HG03571 (cell line): Measurements from ENCODE around the gene PALD1.

Experiments used
- ATAC-seq: cut with Tn5 transposase; IDR thresholded peaks from one replicate; pipeline ENCODE4 v1.9.1; 2021; ENCODE audit not compliant: unreplicated experiment

Gene PALD1

GRCh38 chr10:70535001-70535400 is 56.4 kb downstream of the PALD1 start:
- ATAC-seq, result no peak

DNA sequence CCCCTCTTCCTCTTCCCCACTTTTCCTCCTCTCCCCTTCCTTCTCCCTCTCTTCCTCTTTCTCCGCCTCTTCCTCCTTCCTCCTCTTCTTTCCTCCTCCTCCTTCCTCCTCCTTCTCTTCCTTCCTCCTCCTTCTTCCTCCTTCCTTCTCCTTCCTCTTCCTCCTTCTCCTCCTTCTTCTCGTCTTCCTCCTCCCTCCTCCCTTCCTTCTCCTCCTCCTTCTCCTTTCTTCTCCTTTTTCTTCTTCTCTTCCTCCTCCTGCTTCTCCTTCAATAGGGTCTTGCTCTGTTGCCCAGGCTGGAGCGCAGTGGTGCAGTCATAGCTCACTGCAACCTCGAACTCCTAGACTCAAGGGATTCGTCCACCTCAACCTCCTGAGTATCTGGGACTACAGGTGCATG is 56.9 kb downstream of the PALD1 start:
- no peak for ATAC-seq

DNA sequence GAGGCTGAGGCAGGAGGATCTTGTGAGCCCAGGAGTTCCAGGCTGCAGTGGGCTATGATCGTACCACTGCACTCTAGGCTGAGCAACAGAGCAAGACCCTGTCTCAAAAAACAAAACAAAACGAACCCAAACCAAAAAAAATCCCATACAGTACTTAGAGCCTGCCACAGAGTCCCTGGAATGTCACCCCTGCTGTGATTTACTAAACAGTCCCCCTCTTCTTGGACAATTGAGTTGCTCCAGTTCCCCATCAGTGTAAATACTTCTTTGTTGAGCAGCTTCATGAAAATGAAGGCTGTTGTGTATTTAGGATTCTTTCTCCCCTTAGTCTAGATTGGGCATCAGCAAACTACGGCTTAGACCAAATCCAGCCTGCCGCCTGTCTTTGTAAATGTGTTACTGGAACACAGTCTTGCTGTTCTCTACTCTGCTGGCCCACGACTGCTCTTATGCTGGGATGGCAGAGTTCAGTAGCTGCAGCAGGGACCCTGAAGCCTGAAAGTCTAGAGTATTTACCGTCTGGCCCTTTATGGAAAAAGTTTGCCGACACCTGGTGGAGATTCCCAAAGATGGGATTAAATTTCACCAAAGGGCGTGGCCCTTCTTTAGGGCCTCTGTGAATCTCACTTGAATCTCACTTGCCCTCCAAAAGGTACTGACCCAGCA is 57.8 kb downstream of the PALD1 start:
- ATAC-seq, result no peak

GRCh38 chr10:70537398-70538194 is 59.0 kb downstream of the PALD1 start:
- no peak for ATAC-seq

- no peak for ATAC-seq
Measured at GRCh38 chr10:70538195-70538520, 59.6 kb downstream of the PALD1 start.

DNA sequence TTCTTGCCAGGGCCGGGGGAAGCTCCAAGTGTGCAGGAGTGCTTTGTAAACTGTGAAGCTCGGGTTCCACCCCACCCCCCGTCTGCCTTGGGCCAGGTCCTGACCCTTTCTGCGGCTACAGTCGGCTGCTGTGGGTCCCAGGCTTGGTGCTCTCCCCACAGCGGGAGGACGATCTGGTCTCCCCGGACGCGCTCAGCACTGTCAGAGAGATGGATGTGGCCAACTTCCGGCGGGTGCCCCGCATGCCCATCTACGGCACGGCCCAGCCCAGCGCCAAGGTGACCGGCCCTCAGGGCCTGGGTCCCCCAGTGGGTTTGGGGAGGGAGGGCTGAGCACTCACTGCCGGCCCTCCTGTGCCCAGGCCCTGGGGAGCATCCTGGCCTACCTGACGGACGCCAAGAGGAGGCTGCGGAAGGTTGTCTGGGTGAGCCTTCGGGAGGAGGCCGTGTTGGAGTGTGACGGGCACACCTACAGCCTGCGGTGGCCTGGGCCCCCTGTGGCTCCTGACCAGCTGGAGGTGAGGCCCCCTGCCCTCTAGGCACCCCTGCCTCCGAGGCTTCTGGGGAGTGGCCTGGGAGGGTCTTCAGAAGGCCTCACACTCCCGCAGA is 60.3 kb downstream of the PALD1 start:
- no peak for ATAC-seq

DNA sequence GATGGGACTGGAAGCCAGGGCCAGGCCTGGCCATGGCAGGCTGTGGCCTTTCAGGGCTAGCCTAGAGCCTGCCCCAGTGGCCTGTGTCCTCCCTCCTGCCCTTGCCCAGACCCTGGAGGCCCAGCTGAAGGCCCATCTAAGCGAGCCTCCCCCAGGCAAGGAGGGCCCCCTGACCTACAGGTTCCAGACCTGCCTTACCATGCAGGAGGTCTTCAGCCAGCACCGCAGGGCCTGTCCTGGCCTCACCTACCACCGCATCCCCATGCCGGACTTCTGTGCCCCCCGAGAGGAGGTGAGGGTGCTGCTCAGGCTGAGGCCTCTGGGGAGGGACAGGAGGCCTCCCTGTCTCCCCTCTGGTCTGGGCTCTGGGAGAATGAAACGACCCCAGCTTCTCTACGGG is 60.9 kb downstream of the PALD1 start:
- ATAC-seq, result no peak

DNA sequence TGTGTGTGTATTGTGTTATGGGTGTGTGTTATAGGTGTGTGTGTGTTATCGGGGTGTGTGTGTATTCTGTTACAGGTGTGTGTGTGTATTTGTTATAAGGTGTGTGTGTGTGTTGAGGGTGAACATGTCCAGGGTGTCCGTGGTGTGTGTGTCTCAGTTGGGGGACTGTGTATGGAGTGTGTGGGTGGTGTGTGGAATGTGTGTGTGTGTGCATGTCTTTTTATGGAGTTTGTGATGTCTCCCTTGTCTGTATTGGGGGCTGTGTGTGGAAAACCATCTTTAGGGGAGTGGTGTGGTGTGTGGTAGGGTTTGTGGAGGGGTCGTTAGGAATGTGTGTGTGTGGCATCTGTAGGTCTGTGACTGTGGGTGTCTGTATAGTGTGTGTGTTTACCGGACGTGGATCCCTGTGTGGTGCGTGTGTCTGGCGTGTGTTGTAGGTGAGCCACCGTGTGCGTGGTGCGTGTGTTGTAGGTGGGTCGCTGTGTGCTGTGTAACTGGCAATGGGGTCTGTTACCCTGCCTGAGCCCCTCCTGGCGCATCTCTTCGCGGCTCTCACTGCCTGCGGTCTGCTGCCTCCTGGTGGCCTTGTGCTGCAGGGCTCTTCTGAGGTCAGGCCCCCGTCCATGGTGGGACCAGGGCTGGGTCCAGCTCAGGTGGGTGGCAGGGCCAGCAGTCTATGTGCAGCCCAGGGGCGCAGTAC is 61.7 kb downstream of the PALD1 start:
- no peak for ATAC-seq

DNA sequence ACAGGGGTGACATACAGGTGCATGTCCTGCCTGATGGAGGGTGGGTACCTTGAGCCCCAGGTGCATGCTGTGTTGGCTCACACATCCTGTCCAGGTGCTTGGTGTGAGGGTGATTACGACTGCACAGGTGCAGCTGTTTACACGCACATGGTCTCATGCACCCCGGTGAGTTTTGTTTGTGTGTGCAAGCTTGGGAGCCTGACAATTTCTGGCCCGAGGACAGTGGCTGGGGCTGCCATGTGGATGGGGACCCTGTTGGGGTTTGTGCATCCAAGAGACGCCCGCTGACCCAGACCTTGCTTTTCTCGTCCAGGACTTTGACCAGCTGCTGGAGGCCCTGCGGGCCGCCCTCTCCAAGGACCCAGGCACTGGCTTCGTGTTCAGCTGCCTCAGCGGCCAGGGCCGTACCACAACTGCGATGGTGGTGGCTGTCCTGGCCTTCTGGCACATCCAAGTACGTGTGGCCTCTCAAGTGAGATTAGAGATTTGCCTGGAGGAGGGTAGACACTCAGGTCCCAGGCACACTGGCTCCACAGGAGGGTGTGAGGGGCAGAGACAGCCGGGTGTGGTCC is 62.3 kb downstream of the PALD1 start:
- ATAC-seq, result no peak

GRCh38 chr10:70541736-70542564 is 63.4 kb downstream of the PALD1 start:
- ATAC-seq, result no peak

DNA sequence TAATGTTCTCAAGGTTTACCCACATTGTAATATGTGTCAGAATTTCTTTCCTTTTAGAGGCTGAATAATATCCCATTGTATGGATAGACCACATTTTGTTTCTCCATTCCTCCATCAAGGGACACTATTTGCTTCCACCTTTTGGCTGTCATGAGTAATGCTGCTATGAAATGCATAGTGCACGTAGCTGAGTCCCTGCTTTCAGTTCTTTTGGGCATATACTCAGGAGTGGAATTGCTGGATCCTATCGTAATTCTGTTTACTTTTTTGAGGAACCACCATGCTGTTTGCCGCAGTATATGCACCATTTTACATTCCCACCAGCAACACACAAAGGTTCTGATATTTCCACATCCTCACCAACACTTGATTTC is 64.0 kb downstream of the PALD1 start:
- ATAC-seq, result no peak

DNA sequence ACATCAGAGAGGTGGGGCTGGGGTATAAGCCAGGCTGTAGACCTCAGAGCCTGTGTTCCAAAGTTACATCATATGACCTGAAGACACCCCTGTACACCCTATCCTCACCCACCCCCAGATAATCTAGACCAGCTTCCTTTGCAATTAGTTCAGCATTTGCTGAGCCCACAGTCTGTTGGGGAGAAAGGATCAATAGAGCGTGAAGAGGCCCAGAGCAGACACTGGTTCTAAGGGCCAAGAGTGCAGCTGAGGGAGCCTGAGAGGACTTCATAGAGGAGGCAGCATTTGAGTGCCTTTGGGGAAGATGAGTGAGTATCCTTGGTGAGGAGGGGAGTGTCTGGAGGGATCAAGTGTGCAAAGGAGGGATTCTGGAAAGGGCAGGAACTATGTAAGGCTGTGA is 65.3 kb downstream of the PALD1 start:
- no peak for ATAC-seq

DNA sequence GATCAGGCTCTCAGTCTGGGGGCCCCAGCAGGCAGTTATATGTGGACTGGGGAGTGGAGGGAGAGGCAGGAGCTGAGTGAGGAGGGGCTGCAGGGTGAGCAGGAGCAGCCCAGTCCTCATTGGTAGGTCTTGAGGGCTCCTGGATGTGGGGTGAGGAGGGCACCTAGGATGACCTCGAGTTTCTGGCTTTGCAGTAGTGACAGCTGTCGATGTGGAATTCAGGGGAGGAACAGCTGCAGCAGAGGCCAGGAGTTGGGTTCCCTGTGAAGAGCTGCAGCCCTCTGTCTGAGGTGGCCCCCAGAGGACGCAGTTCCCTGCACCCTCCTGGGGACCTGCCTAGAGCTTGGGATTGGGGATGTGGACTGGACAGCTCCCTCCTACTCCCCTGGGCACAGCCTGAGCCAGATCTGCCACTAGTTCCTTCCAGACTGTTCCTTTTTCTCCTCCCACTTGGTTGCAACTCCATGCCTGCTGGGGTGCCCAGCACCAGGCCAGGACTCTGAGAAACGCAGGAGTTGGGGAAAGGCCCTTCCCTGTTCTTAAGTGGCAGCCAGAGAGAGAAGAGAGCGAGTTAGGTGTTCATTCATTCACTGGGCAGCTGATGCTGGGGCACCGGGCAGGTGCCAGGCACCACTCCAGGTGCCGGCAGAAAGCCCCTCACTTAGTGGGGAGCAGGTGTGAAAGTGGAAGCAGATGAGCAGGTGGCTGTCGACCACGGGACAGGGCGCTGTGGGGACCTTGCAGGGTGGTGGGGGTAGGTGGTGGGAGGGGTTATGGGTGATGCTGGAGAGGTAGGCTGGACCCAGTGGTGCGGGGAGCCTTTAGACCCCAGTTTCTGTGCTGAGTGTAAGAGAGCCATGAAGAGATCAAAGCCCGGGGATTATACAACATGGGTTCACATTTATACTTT is 66.1 kb downstream of the PALD1 start:
- no peak for ATAC-seq

- no peak for ATAC-seq
Measured at GRCh38 chr10:70546584-70546983, 68.0 kb downstream of the PALD1 start.

GRCh38 chr10:70549351-70549961 is 70.9 kb downstream of the PALD1 start:
- ATAC-seq, result no peak

GRCh38 chr10:70549962-70550458 is 71.4 kb downstream of the PALD1 start:
- ATAC-seq, result no peak

GRCh38 chr10:70550459-70550858 is 71.9 kb downstream of the PALD1 start:
- ATAC-seq, result no peak

GRCh38 chr10:70551466-70551865 is 72.9 kb downstream of the PALD1 start:
- ATAC-seq, result no peak

DNA sequence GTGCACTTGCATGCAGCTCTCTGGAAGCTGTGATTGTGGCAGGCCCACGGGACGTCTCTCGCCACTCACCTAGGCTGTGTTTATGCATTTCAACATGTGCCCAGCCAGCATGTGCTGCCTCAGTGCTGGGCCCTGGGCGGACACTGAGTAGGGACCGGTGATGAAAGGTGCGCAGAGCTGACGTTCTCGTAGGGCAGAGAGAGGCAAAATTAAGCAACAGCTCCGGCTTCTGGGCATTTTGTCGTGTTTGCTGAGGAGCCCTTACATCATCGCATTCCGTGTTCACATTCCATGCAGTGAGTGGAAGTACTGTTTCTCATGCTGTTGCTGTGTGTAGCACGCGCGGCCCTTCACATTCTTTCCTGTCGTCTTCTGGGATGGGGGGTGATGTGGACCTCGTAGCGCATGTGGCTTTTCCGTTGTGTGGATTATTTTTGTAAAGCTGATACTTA is 73.4 kb downstream of the PALD1 start:
- ATAC-seq, result no peak
